Cardiac fibroblast (primary cell): ENCODE data around the gene CRYBB1.

Experiments used
- DNase-seq, 2 donors: peaks; one replicate each; pipeline versions ENCODE4 v3.0.0 to v3.0.0-alpha.2; 2010; ENCODE audit warnings: low read depth in 2 of 2
- H3K4me3 ChIP-seq, 2 donors: replicated peaks in 1 of 2; 1 replicate in 1 of 2; 2 replicates in 1 of 2; pipeline ENCODE4 v1.5.1; 2011; ENCODE audit warnings: low read depth in 2 of 2, low read length in 2 of 2, mild to moderate bottlenecking in 2 of 2, moderate library complexity in 1 of 2
- CTCF ChIP-seq: IDR thresholded peaks from one replicate; pipeline ENCODE4 v1.5.1; 2011; ENCODE audit warnings: low read depth, mild to moderate bottlenecking, low read length, inconsistent platforms

Gene CRYBB1

GRCh38 chr22:26617271-26618199 is at the start of gene CRYBB1:
Gene CRYBB1 (minus strand): TSS chr22:26618027. CDS start chr22:26616319, 1,708 bp downstream.
- H3K4me3 ChIP-seq = no peak within 1 kb of the TSS
- DNase-seq = peak; percentile 7 to 19
- no peak for TF ChIP-seq CTCF

- DNase-seq = no peak
- H3K4me3 ChIP-seq = no peak overlapping the region
- no peak for TF ChIP-seq CTCF
Observed at GRCh38 chr22:26667140-26667539, 49.3 kb upstream of the CRYBB1 start.

GRCh38 chr22:26665813-26666231 is 48.0 kb upstream of the CRYBB1 start:
- H3K4me3 ChIP-seq = no peak overlapping the region
- peak; percentile 43 to 56 for DNase-seq
- no peak for TF ChIP-seq CTCF

GRCh38 chr22:26663374-26663923 is 45.6 kb upstream of the CRYBB1 start:
- H3K4me3 ChIP-seq = no peak overlapping the region
- no peak for DNase-seq
- TF ChIP-seq CTCF = no peak

GRCh38 chr22:26662160-26662559 is 44.3 kb upstream of the CRYBB1 start:
- DNase-seq = no peak
- TF ChIP-seq CTCF = no peak
- H3K4me3 ChIP-seq = no peak overlapping the region

GRCh38 chr22:26660961-26661578 is 43.2 kb upstream of the CRYBB1 start:
- H3K4me3 ChIP-seq = no peak overlapping the region
- TF ChIP-seq CTCF = no peak
- peak in 1 of 2 donors; percentile 46 for DNase-seq
